Stomach (tissue), 9 donors: ENCODE measurements around the gene CHCHD3. TPM values are rescaled to one million over a fixed set of nuclear protein-coding genes. Genes with fewer than 3 reads are reported as not detected.

Experiments used
- DNase-seq, 2 donors: peaks; one replicate each; pipeline versions ENCODE4 v3.0.0 to v3.0.0-alpha.2; 2013 to 2019
- H3K27ac ChIP-seq, 5 donors: fragments of 200-600 bp in 4 of 5; sonication (generic) in 4 of 5; one replicate each; pipeline ENCODE4 v1.5.1; 2013 to 2019; ENCODE audit warnings: mild to moderate bottlenecking in 1 of 5, moderate library complexity in 1 of 5
- H3K27me3 ChIP-seq, 3 donors: fragments of 200-600 bp; sonication (generic); one replicate each; pipeline ENCODE4 v1.5.1; 2017 to 2019; ENCODE audit warnings: mixed run types in 1 of 3
- H3K36me3 ChIP-seq, 4 donors: fragments of 200-600 bp; sonication (generic); 1 replicate in 3 of 4; 2 replicates in 1 of 4; pipeline ENCODE4 v1.5.1; 2016 to 2019
- H3K4me1 ChIP-seq, 4 donors: fragments of 200-600 bp; sonication (generic); one replicate each; pipeline ENCODE4 v1.5.1; 2016 to 2019
- H3K4me3 ChIP-seq, 4 donors: fragments of 200-600 bp; sonication (generic) in 3 of 4; one replicate each; pipeline ENCODE4 v1.5.1; 2016 to 2019; ENCODE audit warnings: mild to moderate bottlenecking in 1 of 4
- H3K9me3 ChIP-seq, 4 donors: fragments of 200-600 bp; sonication (generic); one replicate each; pipeline ENCODE4 v1.5.1; 2016 to 2019
- EP300 ChIP-seq: sonication (generic); formaldehyde crosslinking; IDR thresholded peaks from one replicate; pipeline ENCODE4 v1.6.1; 2017; ENCODE audit warnings: antibody characterized with exemption
- POLR2A ChIP-seq, 4 donors: fragments of 450-650 bp; IDR thresholded peaks; one replicate each; pipeline ENCODE4 v1.6.1; 2016; ENCODE audit warnings: antibody characterized with exemption in 4 of 4, control low read depth in 2 of 4, mild to moderate bottlenecking in 1 of 4, moderate library complexity in 1 of 4
- POLR2AphosphoS5 ChIP-seq, 3 donors: sonication (generic); formaldehyde crosslinking; IDR thresholded peaks; one replicate each; pipeline ENCODE4 v1.6.1; 2016; ENCODE audit warnings: antibody characterized with exemption in 3 of 3
- WGBS, 5 donors: extraction: QIAGEN DNeasy Blood & Tissue Kit in 3 of 5; methylation state at CpG; one replicate each; pipeline versions ENCODE4 v1.1.5 to v1.1.7; 2013 to 2018; 5-methylcytosine and 5-hydroxymethylcytosine counted together
- intact Hi-C: fragments of 100-400 bp; cut with DNase I; formaldehyde crosslinking; loops from one replicate; pipeline ENCODE4 v1.15.1; 2023; ENCODE audit warnings: low total_unique reads
- polyA plus RNA-seq, 3 donors: library from polyadenylated mRNA; stranded (reverse); fragments of 200-250 nt; gene quantifications; one replicate each; pipeline ENCODE4 v1.2.3, GENCODE V29; 2013
- total RNA-seq, 5 donors: library from RNA; depleted of rRNA; stranded (reverse); fragments of >200 nt; gene quantifications; one replicate each; pipeline versions ENCODE4 v1.1.0 to v1.2.3, GENCODE V29; 2014 to 2016
- TF ChIP-seq, protein P1 (sequence below), 7 experiments: fragments of 450-650 bp in 4 of 7; fragments of 200-600 bp in 3 of 7; sonication (generic) in 3 of 7; IDR thresholded peaks; one replicate each; pipeline ENCODE4 v1.5.1; 2016 to 2019; ENCODE audit warnings: antibody characterized with exemption in 7 of 7, control low read depth in 2 of 7, mild to moderate bottlenecking in 1 of 7
- donor health status: healthy with polysubstance abuse.
- donor health status: Bipolar disorder and iron deficiency.
- donor health status: healthy.

The CHCHD3 gene
- total and polyA plus RNA-seq, 8 donors = 5.8 to 90.9 (median 39.9) TPM

DNA sequence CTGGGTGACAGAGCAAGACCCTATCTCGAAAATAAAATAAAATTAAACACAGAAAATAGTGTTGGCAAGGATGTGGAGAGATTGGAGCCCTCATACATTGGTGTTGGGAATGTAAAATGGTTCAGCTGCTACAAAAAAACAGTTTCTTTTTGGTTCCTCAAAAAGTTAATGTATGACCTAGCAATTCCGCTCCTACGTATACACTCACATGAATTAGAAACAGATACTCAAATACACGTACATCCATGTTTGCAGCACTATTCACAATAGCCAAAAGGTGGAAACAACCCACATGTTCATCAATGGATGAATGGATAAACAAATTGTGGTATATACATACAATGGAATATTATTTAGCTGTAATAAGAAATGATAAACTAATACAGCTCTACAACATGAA lies 28.4 kb upstream of the CHCHD3 start:
- intact Hi-C loops = no loop called here
- no peaks in the 10 kb centered on the region for H3K4me1 ChIP-seq
- TF ChIP-seq POLR2A (IDR thresholded peaks at IDR 0.05) = no peak
- TF ChIP-seq, protein P1, sequence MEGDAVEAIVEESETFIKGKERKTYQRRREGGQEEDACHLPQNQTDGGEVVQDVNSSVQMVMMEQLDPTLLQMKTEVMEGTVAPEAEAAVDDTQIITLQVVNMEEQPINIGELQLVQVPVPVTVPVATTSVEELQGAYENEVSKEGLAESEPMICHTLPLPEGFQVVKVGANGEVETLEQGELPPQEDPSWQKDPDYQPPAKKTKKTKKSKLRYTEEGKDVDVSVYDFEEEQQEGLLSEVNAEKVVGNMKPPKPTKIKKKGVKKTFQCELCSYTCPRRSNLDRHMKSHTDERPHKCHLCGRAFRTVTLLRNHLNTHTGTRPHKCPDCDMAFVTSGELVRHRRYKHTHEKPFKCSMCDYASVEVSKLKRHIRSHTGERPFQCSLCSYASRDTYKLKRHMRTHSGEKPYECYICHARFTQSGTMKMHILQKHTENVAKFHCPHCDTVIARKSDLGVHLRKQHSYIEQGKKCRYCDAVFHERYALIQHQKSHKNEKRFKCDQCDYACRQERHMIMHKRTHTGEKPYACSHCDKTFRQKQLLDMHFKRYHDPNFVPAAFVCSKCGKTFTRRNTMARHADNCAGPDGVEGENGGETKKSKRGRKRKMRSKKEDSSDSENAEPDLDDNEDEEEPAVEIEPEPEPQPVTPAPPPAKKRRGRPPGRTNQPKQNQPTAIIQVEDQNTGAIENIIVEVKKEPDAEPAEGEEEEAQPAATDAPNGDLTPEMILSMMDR (IDR thresholded peaks at IDR 0.05) = no peak
- no peak for TF ChIP-seq EP300
- no peak for TF ChIP-seq POLR2AphosphoS5 (IDR thresholded peaks at IDR 0.05)
- DNase-seq = no peak
- 83 to 87% (median 86%) methylated on average over 4 of the region's 4 CpGs for WGBS, 5 donors
- no peaks in the 10 kb centered on the region for H3K36me3 ChIP-seq
- peaks cover 0 to 15% (median 4%) of the 10 kb centered on the region in 4 donors for H3K9me3 ChIP-seq
- peaks cover 0 to 10% (median 0%) of the 10 kb centered on the region in 3 donors for H3K27me3 ChIP-seq
- no peak overlapping the region for H3K27ac ChIP-seq
- no peak overlapping the region for H3K4me3 ChIP-seq

DNA sequence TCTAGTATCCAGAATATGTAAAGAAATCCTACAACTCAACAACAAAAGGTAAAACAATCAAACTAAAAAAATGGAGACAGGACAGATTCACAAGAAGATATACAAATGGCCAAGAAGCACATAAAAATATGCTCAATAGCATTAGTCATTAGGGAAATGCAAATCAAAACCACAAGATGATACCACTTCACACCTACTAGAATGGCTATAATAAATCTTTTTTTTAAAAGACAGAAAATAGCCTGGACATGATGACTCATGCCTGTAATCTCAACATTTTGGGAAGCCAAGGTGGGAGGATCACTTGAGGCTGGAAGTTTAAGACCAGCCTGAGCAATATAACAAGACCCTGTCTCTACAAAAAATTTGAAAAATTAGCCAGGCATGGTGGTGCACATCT lies 27.9 kb upstream of the CHCHD3 start:
- peaks cover 0 to 15% (median 4%) of the 10 kb centered on the region in 4 donors for H3K9me3 ChIP-seq
- H3K27ac ChIP-seq = no peak overlapping the region
- no peak overlapping the region for H3K4me3 ChIP-seq
- no peak for TF ChIP-seq EP300
- TF ChIP-seq POLR2A (IDR thresholded peaks at IDR 0.05) = no peak
- no peak for TF ChIP-seq POLR2AphosphoS5 (IDR thresholded peaks at IDR 0.05)
- TF ChIP-seq, protein P1 (IDR thresholded peaks at IDR 0.05) = no peak
- intact Hi-C loops = no loop called here
- H3K27me3 ChIP-seq = peaks cover 0 to 10% (median 0%) of the 10 kb centered on the region in 3 donors
- DNase-seq = no peak
- H3K36me3 ChIP-seq = no peaks in the 10 kb centered on the region
- H3K4me1 ChIP-seq = no peaks in the 10 kb centered on the region

DNA sequence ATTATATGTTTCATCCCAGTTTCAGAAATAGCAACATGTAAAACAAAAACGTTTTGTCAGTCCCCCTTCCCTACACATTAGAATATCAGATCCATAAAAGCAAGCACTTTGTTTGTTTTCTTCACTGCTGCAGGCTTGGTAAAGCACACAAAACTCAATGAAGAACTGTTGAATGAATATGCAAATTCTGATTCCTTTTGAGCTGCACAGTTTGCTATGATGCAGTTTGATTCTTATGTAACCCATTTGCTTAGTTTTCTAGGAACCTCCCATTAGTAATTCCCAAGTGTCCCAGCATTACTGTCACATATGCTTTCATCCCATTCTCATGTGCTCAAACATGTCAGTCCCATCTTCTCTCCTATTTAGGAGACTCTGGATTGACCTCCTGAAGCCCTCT lies 26.1 kb upstream of the CHCHD3 start:
- no peaks in the 10 kb centered on the region for H3K36me3 ChIP-seq
- no peak for TF ChIP-seq POLR2AphosphoS5 (IDR thresholded peaks at IDR 0.05)
- WGBS, 5 donors = 16 to 36% (median 26%) methylated on average over 1 of the region's 1 CpG
- no peak overlapping the region for H3K4me3 ChIP-seq
- H3K9me3 ChIP-seq = peaks cover 0 to 15% (median 4%) of the 10 kb centered on the region in 4 donors
- peaks cover 0 to 10% (median 0%) of the 10 kb centered on the region in 3 donors for H3K27me3 ChIP-seq
- no peaks in the 10 kb centered on the region for H3K4me1 ChIP-seq
- no peak for DNase-seq
- intact Hi-C loops = no loop called here
- no peak overlapping the region for H3K27ac ChIP-seq

DNA sequence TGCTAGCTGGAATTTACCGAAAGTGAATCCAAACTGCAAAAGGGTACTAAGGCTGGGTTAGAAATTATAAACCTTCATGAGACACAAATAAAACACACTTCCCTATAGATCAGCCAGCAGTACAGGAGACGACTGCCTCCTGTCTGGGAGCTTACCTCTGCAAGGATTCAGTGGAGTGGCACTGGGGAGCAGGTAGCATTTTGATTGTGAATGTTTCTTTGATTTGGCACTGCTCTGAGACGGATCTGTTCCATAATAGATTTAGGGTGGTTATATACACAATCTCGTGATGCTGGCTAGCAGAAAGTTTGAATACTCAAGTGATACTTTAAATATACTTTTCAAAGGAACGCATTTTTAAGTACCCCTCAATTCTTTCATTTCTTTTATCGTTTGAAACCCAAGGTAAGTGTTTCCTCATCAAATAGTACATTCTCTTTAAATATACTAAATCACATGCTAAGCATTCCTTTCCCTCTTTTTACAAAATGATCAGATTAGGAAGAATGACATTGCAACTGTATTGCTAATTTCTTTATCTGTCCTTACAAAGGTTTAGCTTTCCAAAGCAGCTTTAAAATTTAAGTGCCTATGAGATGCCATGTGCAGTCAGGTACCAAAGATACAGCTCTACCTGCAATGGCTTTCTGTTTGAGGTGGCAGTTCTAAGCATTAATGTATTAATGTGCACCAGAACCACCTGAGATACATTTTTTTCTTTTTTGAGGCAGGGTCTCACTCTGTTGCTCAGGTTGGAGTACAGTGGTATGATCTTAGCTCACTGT lies 20.6 kb upstream of the CHCHD3 start:
- TF ChIP-seq EP300 = no peak
- TF ChIP-seq POLR2A (IDR thresholded peaks at IDR 0.05) = no peak
- no peak for TF ChIP-seq POLR2AphosphoS5 (IDR thresholded peaks at IDR 0.05)
- TF ChIP-seq, protein P1 (IDR thresholded peaks at IDR 0.05) = no peak
- intact Hi-C loops = no loop called here
- no peaks in the 10 kb centered on the region for H3K36me3 ChIP-seq
- H3K27ac ChIP-seq = no peak overlapping the region
- 46 to 61% (median 53%) methylated on average over 6 of the region's 6 CpGs for WGBS, 5 donors
- H3K9me3 ChIP-seq = no peaks in the 10 kb centered on the region
- DNase-seq = no peak
- H3K27me3 ChIP-seq = peaks cover 0 to under 1% (median 0%) of the 10 kb centered on the region in 3 donors
- H3K4me1 ChIP-seq = no peaks in the 10 kb centered on the region
- H3K4me3 ChIP-seq = no peak overlapping the region

DNA sequence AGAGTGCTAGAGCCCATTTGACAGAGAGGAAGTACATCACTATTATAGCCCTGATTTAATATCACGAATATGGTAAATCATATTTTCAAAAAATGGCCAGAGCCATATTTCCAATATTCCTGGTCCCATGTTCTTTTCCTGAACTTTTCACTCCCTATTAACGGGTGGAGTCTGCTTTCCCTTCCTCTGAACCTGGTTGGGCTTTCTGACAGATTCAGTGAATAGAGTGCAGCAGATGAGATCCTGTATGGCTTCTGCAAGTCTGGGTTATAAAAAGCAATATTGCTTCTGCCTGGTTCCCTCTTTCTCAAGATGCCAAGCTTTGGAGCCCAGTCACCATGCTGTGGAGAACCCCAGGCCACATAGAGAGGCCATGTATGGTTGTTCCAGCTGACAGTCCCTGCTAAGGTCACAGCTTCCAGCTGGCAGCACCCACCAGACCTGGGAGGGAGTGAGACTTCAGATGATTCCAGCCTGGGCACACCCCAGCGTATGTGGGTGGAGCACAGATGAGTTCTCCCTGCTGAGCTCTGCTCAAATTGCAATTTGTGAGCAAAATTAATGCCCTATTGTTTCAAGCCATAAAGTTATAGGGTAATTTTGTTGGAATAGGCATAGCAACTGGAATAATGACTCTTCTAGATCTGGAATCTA lies 17.9 kb upstream of the CHCHD3 start:
- intact Hi-C loops = no loop called here
- no peaks in the 10 kb centered on the region for H3K4me1 ChIP-seq
- no peak for TF ChIP-seq POLR2AphosphoS5 (IDR thresholded peaks at IDR 0.05)
- TF ChIP-seq, protein P1 (IDR thresholded peaks at IDR 0.05) = no peak
- no peak for TF ChIP-seq EP300
- TF ChIP-seq POLR2A (IDR thresholded peaks at IDR 0.05) = no peak
- no peak overlapping the region for H3K4me3 ChIP-seq
- H3K27me3 ChIP-seq = no peaks in the 10 kb centered on the region
- no peaks in the 10 kb centered on the region for H3K9me3 ChIP-seq
- 63 to 90% (median 74%) methylated on average over 3 of the region's 3 CpGs for WGBS, 5 donors
- DNase-seq = no peak
- H3K27ac ChIP-seq = no peak overlapping the region
- H3K36me3 ChIP-seq = no peaks in the 10 kb centered on the region
